GM23338 (cell line): ENCODE measurements around the gene RAB40C. TPM values are rescaled to one million over a fixed set of nuclear protein-coding genes. Genes with fewer than 3 reads are reported as not detected.

ENCODE experiments used
- ATAC-seq: fragments of 200-7000 bp; cut with Tn5 transposase; 3 replicates; pipeline ENCODE4 v1.9.1; 2020
- DNase-seq: peaks from one replicate; pipeline ENCODE4 v3.0.0-alpha.2; 2015; ENCODE audit warnings: low spot score
- H2AFZ ChIP-seq: fragments of 200-600 bp; sonication (generic); 2 replicates; pipeline ENCODE4 v1.8.0; 2016; ENCODE audit warnings: antibody characterized with exemption, mild to moderate bottlenecking, moderate library complexity
- H3F3A ChIP-seq: fragments of 200-600 bp; sonication (generic); replicated peaks from 2 replicates; pipeline ENCODE4 v1.8.0; 2017; ENCODE audit warnings: antibody characterized with exemption, mixed run types, low read depth
- H3K27ac ChIP-seq: fragments of 200-600 bp; sonication (generic); 2 replicates; pipeline ENCODE4 v1.6.1; 2016; ENCODE audit warnings: low read depth
- H3K27me3 ChIP-seq: fragments of 200-600 bp; sonication (generic); 2 replicates; pipeline ENCODE4 v1.8.0; 2016; ENCODE audit warnings: mild to moderate bottlenecking, mixed run types, moderate library complexity; ENCODE audit not compliant: insufficient read depth
- H3K36me3 ChIP-seq: fragments of 200-600 bp; sonication (generic); 2 replicates; pipeline ENCODE4 v1.8.0; 2016; ENCODE audit warnings: mild to moderate bottlenecking; ENCODE audit not compliant: insufficient read depth
- H3K4me1 ChIP-seq: fragments of 200-600 bp; sonication (generic); 2 replicates; pipeline ENCODE4 v1.8.0; 2016; ENCODE audit warnings: mild to moderate bottlenecking, moderate library complexity; ENCODE audit not compliant: insufficient read depth
- H3K4me2 ChIP-seq: fragments of 200-600 bp; sonication (generic); 2 replicates; pipeline ENCODE4 v1.7.1; 2017; ENCODE audit warnings: mixed run types
- H3K4me3 ChIP-seq: fragments of 200-600 bp; sonication (generic); 2 replicates; pipeline ENCODE4 v1.6.1; 2016; ENCODE audit warnings: mixed run types
- H3K79me2 ChIP-seq: fragments of 200-600 bp; sonication (generic); replicated peaks from 2 replicates; pipeline ENCODE4 v1.8.0; 2017; ENCODE audit warnings: mild to moderate bottlenecking; ENCODE audit not compliant: insufficient read depth
- H3K9me2 ChIP-seq: fragments of 200-600 bp; sonication (generic); 2 replicates; pipeline ENCODE4 v1.8.0; 2017; ENCODE audit not compliant: insufficient read depth
- H4K20me1 ChIP-seq: fragments of 200-600 bp; sonication (generic); replicated peaks from 2 replicates; pipeline ENCODE4 v1.8.0; 2017; ENCODE audit warnings: mild to moderate bottlenecking; ENCODE audit not compliant: insufficient read depth
- H3K27ac Mint-ChIP-seq: 2 replicates; pipeline ENCODE4 v1.8.0; 2020; ENCODE audit warnings: inconsistent platforms, mild to moderate bottlenecking, moderate library complexity, mixed read lengths
- H3K27me3 Mint-ChIP-seq: 3 replicates; pipeline ENCODE4 v1.8.0; 2022; ENCODE audit warnings: low read depth, mild to moderate bottlenecking, moderate library complexity, mixed read lengths, inconsistent platforms; ENCODE audit not compliant: insufficient read depth, poor library complexity
- H3K36me3 Mint-ChIP-seq: 3 replicates; pipeline ENCODE4 v1.8.0; 2021; ENCODE audit warnings: low read depth, mild to moderate bottlenecking, inconsistent platforms, moderate library complexity, mixed read lengths
- H3K4me1 Mint-ChIP-seq: 3 replicates; pipeline ENCODE4 v1.8.0; 2020; ENCODE audit warnings: mild to moderate bottlenecking, inconsistent platforms, mixed read lengths
- H3K4me3 Mint-ChIP-seq: 3 replicates; pipeline ENCODE4 v1.8.0; 2021; ENCODE audit warnings: moderate library complexity, mild to moderate bottlenecking, inconsistent platforms, mixed read lengths
- H3K9me3 Mint-ChIP-seq: 3 replicates; pipeline ENCODE4 v1.8.0; 2020; ENCODE audit warnings: moderate library complexity, mild to moderate bottlenecking, inconsistent platforms, mixed read lengths
- CREB1 ChIP-seq: fragments of 250-450 bp; sonication (Bioruptor Pico); IDR thresholded peaks from 2 replicates; pipeline ENCODE4 v1.5.0; 2020; ENCODE audit warnings: low read depth, mild to moderate bottlenecking, moderate library complexity
- EZH2 ChIP-seq: fragments of 200-600 bp; sonication (generic); IDR thresholded peaks from one replicate; pipeline ENCODE4 v1.8.0; 2017; ENCODE audit warnings: antibody characterized with exemption, mild to moderate bottlenecking, low read depth; ENCODE audit not compliant: unreplicated experiment
- EZH2phosphoT487 ChIP-seq: fragments of 200-600 bp; sonication (generic); IDR thresholded peaks from one replicate; pipeline ENCODE4 v1.8.1; 2018; ENCODE audit warnings: antibody characterized with exemption; ENCODE audit not compliant: unreplicated experiment
- JUNB ChIP-seq: IDR thresholded peaks from one replicate; pipeline ENCODE4 v1.6.1; 2016; ENCODE audit warnings: antibody characterized with exemption; ENCODE audit not compliant: unreplicated experiment
- NANOG ChIP-seq: IDR thresholded peaks from 2 replicates; pipeline ENCODE4 v1.6.1; 2016; ENCODE audit warnings: antibody characterized with exemption, borderline replicate concordance
- POLR2AphosphoS5 ChIP-seq: IDR thresholded peaks from 2 replicates; pipeline ENCODE4 v1.6.1; 2016; ENCODE audit warnings: antibody characterized with exemption, low read depth
- STAT1 ChIP-seq: IDR thresholded peaks from one replicate; pipeline ENCODE4 v1.6.1; 2016; ENCODE audit warnings: antibody characterized with exemption; ENCODE audit not compliant: unreplicated experiment
- ZNF114 ChIP-seq: fragments of 250-450 bp; sonication (Bioruptor Pico); IDR thresholded peaks from 2 replicates; pipeline ENCODE4 v1.5.0; 2020; ENCODE audit warnings: mild to moderate bottlenecking, moderate library complexity
- ZNF331 ChIP-seq: fragments of 250-450 bp; sonication (Bioruptor Pico); IDR thresholded peaks from 2 replicates; pipeline ENCODE4 v1.5.0; 2020; ENCODE audit warnings: low read depth, mild to moderate bottlenecking, moderate library complexity
- polyA plus RNA-seq: library from polyadenylated mRNA; unstranded; fragments of >200 nt; fragmentation: Nextera tagmentation; extraction: Ambion mirVana; gene quantifications from 2 replicates; pipeline ENCODE4 v1.2.1, GENCODE V29; 2016
- total RNA-seq: library from RNA; depleted of rRNA; stranded (reverse); fragments of >200 nt; shearing (Covaris generic); gene quantifications from 2 replicates; pipeline ENCODE4 v1.2.3, GENCODE V29; 2014
- TF ChIP-seq, protein P1 (sequence below), 2 experiments: fragments of 200-600 bp in 1 of 2; sonication (generic) in 1 of 2; conservative IDR thresholded peaks; 2 replicates each; pipeline versions ENCODE4 v1.5.1 to v1.6.1; 2016 to 2017; ENCODE audit warnings: antibody characterized with exemption in 2 of 2, low read depth in 2 of 2, mild to moderate bottlenecking in 2 of 2, moderate library complexity in 1 of 2
- TF ChIP-seq, protein P2 (sequence below): fragments of 250-450 bp; sonication (Bioruptor Pico); IDR thresholded peaks from 2 replicates; pipeline ENCODE4 v1.5.0; 2020; ENCODE audit warnings: mild to moderate bottlenecking, moderate library complexity
- TF ChIP-seq, protein P3 (sequence below): IDR thresholded peaks from one replicate; pipeline ENCODE4 v1.6.1; 2018; ENCODE audit warnings: antibody characterized with exemption; ENCODE audit not compliant: unreplicated experiment
- TF ChIP-seq, protein P4 (sequence below): IDR thresholded peaks from 2 replicates; pipeline ENCODE4 v1.6.1; 2016; ENCODE audit warnings: antibody characterized with exemption

The RAB40C gene
- total and polyA plus RNA-seq, 2 experiments from 2014 or later, result 11.2 to 24.6 TPM

DNA sequence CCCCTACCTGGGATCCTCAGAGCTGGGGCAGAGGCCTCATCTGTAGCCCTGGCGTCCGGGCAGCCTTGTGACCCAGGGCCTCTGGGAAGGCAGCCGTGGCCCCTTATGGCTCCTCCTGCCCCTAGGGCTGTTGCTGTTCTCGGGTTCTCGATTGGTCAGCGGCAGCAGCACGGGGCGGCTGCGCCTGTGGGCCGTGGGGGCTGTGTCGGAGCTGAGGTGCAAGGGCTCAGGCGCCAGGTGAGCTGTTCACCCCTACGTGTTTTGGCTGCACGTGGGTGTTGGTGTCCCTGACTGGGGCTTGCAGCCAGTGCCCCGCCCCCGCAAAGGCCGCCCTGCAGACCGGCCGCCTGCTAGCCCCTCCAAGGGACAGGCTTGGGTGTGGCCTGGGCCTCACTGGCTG, 72.2 kb downstream of the RAB40C start:
- H3K9me2 ChIP-seq, result no peaks in the 10 kb centered on the region
- no peak overlapping the region for H3K4me3 ChIP-seq
- H3K79me2 ChIP-seq, result no peaks in the 10 kb centered on the region
- H3K27me3 ChIP-seq, result no peaks in the 10 kb centered on the region
- no peak overlapping the region for H3K27ac ChIP-seq
- H3K36me3 ChIP-seq, result no peaks in the 10 kb centered on the region
- no peak for DNase-seq
- Mint-ChIP-seq H3K4me3 (no peak overlapping the region), H3K36me3 (peaks cover 8% of the 10 kb centered on the region; the same call in 1 of the 3 replicates), H3K27me3 (peaks cover 4% of the 10 kb centered on the region), H3K4me1 (no peaks in the 10 kb centered on the region), H3K27ac (no peak overlapping the region), H3K9me3 (no peaks in the 10 kb centered on the region)
- H4K20me1 ChIP-seq, result no peaks in the 10 kb centered on the region
- no peak overlapping the region for H3K4me2 ChIP-seq
- H3F3A ChIP-seq, result no peaks in the 10 kb centered on the region
- no peak for ATAC-seq
- H2AFZ ChIP-seq, result no peak overlapping the region
- no peaks in the 10 kb centered on the region for H3K4me1 ChIP-seq
- TF ChIP-seq EZH2 (no peak), STAT1 (no peak), POLR2AphosphoS5 (no peak), EZH2phosphoT487 (no peak), JUNB (no peak), ZNF331 (no peak), ZNF114 (CRISPR knock-in tag) (no peak), NANOG (no peak), CREB1 (no peak)
- TF ChIP-seq, protein P1, sequence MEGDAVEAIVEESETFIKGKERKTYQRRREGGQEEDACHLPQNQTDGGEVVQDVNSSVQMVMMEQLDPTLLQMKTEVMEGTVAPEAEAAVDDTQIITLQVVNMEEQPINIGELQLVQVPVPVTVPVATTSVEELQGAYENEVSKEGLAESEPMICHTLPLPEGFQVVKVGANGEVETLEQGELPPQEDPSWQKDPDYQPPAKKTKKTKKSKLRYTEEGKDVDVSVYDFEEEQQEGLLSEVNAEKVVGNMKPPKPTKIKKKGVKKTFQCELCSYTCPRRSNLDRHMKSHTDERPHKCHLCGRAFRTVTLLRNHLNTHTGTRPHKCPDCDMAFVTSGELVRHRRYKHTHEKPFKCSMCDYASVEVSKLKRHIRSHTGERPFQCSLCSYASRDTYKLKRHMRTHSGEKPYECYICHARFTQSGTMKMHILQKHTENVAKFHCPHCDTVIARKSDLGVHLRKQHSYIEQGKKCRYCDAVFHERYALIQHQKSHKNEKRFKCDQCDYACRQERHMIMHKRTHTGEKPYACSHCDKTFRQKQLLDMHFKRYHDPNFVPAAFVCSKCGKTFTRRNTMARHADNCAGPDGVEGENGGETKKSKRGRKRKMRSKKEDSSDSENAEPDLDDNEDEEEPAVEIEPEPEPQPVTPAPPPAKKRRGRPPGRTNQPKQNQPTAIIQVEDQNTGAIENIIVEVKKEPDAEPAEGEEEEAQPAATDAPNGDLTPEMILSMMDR (conservative IDR thresholded peaks at IDR 0.05; ENCODE audit: low read depth in 2 of 2), result no peak
- TF ChIP-seq, protein P2, sequence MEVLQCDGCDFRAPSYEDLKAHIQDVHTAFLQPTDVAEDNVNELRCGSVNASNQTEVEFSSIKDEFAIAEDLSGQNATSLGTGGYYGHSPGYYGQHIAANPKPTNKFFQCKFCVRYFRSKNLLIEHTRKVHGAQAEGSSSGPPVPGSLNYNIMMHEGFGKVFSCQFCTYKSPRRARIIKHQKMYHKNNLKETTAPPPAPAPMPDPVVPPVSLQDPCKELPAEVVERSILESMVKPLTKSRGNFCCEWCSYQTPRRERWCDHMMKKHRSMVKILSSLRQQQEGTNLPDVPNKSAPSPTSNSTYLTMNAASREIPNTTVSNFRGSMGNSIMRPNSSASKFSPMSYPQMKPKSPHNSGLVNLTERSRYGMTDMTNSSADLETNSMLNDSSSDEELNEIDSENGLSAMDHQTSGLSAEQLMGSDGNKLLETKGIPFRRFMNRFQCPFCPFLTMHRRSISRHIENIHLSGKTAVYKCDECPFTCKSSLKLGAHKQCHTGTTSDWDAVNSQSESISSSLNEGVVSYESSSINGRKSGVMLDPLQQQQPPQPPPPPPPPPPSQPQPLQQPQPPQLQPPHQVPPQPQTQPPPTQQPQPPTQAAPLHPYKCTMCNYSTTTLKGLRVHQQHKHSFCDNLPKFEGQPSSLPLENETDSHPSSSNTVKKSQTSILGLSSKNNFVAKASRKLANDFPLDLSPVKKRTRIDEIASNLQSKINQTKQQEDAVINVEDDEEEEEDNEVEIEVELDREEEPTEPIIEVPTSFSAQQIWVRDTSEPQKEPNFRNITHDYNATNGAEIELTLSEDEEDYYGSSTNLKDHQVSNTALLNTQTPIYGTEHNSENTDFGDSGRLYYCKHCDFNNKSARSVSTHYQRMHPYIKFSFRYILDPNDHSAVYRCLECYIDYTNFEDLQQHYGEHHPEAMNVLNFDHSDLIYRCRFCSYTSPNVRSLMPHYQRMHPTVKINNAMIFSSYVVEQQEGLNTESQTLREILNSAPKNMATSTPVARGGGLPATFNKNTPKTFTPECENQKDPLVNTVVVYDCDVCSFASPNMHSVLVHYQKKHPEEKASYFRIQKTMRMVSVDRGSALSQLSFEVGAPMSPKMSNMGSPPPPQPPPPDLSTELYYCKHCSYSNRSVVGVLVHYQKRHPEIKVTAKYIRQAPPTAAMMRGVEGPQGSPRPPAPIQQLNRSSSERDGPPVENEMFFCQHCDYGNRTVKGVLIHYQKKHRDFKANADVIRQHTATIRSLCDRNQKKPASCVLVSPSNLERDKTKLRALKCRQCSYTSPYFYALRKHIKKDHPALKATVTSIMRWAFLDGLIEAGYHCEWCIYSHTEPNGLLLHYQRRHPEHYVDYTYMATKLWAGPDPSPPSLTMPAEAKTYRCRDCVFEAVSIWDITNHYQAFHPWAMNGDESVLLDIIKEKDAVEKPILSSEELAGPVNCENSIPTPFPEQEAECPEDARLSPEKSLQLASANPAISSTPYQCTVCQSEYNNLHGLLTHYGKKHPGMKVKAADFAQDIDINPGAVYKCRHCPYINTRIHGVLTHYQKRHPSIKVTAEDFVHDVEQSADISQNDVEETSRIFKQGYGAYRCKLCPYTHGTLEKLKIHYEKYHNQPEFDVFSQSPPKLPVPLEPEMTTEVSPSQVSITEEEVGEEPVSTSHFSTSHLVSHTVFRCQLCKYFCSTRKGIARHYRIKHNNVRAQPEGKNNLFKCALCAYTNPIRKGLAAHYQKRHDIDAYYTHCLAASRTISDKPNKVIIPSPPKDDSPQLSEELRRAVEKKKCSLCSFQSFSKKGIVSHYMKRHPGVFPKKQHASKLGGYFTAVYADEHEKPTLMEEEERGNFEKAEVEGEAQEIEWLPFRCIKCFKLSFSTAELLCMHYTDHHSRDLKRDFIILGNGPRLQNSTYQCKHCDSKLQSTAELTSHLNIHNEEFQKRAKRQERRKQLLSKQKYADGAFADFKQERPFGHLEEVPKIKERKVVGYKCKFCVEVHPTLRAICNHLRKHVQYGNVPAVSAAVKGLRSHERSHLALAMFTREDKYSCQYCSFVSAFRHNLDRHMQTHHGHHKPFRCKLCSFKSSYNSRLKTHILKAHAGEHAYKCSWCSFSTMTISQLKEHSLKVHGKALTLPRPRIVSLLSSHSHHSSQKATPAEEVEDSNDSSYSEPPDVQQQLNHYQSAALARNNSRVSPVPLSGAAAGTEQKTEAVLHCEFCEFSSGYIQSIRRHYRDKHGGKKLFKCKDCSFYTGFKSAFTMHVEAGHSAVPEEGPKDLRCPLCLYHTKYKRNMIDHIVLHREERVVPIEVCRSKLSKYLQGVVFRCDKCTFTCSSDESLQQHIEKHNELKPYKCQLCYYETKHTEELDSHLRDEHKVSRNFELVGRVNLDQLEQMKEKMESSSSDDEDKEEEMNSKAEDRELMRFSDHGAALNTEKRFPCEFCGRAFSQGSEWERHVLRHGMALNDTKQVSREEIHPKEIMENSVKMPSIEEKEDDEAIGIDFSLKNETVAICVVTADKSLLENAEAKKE (CRISPR knock-in tag), result no peak
- TF ChIP-seq, protein P3, sequence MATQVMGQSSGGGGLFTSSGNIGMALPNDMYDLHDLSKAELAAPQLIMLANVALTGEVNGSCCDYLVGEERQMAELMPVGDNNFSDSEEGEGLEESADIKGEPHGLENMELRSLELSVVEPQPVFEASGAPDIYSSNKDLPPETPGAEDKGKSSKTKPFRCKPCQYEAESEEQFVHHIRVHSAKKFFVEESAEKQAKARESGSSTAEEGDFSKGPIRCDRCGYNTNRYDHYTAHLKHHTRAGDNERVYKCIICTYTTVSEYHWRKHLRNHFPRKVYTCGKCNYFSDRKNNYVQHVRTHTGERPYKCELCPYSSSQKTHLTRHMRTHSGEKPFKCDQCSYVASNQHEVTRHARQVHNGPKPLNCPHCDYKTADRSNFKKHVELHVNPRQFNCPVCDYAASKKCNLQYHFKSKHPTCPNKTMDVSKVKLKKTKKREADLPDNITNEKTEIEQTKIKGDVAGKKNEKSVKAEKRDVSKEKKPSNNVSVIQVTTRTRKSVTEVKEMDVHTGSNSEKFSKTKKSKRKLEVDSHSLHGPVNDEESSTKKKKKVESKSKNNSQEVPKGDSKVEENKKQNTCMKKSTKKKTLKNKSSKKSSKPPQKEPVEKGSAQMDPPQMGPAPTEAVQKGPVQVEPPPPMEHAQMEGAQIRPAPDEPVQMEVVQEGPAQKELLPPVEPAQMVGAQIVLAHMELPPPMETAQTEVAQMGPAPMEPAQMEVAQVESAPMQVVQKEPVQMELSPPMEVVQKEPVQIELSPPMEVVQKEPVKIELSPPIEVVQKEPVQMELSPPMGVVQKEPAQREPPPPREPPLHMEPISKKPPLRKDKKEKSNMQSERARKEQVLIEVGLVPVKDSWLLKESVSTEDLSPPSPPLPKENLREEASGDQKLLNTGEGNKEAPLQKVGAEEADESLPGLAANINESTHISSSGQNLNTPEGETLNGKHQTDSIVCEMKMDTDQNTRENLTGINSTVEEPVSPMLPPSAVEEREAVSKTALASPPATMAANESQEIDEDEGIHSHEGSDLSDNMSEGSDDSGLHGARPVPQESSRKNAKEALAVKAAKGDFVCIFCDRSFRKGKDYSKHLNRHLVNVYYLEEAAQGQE, result no peak
- TF ChIP-seq, protein P4, sequence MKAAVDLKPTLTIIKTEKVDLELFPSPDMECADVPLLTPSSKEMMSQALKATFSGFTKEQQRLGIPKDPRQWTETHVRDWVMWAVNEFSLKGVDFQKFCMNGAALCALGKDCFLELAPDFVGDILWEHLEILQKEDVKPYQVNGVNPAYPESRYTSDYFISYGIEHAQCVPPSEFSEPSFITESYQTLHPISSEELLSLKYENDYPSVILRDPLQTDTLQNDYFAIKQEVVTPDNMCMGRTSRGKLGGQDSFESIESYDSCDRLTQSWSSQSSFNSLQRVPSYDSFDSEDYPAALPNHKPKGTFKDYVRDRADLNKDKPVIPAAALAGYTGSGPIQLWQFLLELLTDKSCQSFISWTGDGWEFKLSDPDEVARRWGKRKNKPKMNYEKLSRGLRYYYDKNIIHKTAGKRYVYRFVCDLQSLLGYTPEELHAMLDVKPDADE, result no peak
